GM19438 (cell line): ENCODE data around the gene DIPK1C.
"Not testable (repeated sequence)": the region's sequence is repeated elsewhere in the genome, so short reads cannot be mapped to it uniquely, and the experiment has no call there.

Experiments
- ATAC-seq: cut with Tn5 transposase; IDR thresholded peaks from one replicate; pipeline ENCODE4 v1.9.1; 2021; ENCODE audit warnings: low read depth; ENCODE audit not compliant: unreplicated experiment

Gene DIPK1C

GRCh38 chr18:74457043-74457724 is at the start of gene DIPK1C:
Gene DIPK1C (minus strand): TSS chr18:74457308. CDS start chr18:74457259, 49 bp downstream.
- no peak for ATAC-seq

DNA sequence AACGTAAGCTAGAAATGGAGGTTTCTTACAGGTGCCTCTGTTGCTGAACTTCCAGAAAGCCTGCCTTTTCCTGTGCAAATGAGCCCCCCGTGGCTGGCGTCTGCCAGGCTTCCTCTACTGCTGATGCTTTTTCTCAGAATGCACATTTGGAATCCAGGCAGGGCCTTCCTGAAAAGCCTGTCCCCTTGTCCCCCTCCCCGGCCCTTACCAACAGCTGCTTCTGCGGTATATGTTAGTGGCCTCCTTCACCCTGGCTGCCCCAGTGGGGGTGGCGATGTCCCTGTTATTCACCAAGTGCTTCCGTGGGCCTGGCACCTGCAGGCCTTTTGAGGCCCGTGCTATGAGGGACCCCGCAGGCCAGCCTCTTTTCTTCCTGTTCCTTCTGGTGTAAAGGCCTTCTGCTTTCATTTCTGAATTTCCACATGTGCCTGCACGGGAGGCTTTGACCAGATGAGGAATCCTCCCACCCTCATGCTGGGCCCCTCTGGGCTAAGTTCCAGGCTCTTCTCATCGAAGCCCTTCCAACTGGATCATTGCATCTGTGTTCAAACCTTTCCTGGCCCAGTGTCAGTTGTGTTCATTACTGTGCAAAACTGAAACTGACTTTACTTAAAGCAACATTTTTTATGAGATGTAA is 49.5 kb upstream of the DIPK1C start:
- no peak for ATAC-seq

DNA sequence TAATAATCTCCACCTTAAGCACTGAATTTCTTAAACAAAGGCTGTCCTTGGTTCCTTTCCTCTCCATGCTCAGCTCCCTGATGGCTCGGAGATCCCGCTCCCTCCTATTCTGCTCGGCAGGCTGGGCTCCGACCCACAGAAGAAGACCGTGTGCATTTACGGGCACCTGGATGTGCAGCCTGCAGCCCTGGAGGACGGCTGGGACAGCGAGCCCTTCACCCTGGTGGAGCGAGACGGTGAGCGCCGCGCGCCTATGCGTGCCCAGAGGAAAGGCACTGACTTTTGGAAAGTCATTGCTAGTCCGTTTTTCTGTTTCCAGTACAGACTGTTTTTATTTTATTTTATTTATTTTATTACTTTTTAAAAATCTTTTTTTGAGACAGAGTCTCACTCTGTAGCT is 48.7 kb upstream of the DIPK1C start:
- no peak for ATAC-seq

DNA sequence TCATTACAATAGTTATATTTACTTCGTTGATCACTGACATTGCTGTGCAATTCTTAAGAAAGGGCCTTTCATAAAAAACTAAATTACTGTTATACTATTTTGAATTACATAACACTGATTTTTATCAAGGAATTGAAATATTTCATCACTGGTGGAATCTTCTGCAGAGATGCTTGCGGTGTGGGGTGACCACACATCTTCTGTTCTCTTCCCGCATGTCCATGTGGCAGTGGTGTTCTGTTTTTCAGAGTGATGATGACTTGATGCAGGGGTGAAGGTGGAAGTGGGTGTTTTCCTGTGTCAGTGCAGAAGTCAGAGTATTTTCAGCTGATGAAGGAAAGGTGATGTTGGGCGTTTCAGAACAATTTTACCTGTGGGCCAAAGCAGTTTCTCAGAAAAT is 46.0 kb upstream of the DIPK1C start:
- ATAC-seq: no peak

GRCh38 chr18:74501386-74501785 is 44.3 kb upstream of the DIPK1C start:
- ATAC-seq: no peak

DNA sequence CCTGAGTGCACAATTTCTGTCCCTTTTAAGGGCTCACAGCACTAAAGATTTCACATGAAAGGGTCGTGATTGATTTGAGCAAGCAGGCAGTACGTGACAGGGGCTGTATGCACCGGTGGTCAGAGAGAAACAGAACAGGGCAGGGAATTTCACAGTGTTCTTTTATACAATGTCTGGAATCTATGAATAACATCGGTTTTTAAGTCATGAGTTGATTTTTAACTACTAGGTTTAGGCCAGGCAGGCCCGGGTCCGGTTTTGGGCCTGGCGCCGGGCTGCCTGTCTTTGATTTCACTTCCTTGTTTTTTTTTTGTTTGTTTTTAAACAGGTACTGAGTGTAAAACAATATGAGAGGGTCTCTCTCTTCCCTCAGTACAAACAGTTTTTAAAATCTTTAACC is 43.7 kb upstream of the DIPK1C start:
- ATAC-seq: not testable (repeated sequence)

GRCh38 chr18:74500372-74500771 is 43.3 kb upstream of the DIPK1C start:
- ATAC-seq: no peak

- peak; percentile 42 for ATAC-seq
Measured at GRCh38 chr18:74499633-74500032, 42.5 kb upstream of the DIPK1C start.

- ATAC-seq: peak; percentile 31
Measured at GRCh38 chr18:74498712-74499627, 41.9 kb upstream of the DIPK1C start.

GRCh38 chr18:74497778-74498177 is 40.7 kb upstream of the DIPK1C start:
- ATAC-seq: no peak

DNA sequence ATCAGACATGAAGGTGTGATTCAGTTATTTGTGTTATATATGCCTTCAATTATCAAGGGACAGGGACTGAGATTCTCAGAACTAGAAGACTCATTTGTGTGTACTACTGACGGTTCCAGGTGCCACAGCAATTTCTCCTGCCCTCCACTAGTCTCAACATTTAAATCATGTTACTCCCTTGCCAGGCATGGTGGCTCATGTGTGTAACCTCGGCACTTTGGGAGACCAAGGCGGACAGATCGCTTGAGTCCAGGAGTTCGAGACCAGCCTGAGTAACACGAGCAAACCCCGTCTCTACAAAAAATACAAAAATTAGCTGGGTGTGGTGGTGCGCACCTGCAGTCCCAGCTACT is 40.2 kb upstream of the DIPK1C start:
- ATAC-seq: no peak

DNA sequence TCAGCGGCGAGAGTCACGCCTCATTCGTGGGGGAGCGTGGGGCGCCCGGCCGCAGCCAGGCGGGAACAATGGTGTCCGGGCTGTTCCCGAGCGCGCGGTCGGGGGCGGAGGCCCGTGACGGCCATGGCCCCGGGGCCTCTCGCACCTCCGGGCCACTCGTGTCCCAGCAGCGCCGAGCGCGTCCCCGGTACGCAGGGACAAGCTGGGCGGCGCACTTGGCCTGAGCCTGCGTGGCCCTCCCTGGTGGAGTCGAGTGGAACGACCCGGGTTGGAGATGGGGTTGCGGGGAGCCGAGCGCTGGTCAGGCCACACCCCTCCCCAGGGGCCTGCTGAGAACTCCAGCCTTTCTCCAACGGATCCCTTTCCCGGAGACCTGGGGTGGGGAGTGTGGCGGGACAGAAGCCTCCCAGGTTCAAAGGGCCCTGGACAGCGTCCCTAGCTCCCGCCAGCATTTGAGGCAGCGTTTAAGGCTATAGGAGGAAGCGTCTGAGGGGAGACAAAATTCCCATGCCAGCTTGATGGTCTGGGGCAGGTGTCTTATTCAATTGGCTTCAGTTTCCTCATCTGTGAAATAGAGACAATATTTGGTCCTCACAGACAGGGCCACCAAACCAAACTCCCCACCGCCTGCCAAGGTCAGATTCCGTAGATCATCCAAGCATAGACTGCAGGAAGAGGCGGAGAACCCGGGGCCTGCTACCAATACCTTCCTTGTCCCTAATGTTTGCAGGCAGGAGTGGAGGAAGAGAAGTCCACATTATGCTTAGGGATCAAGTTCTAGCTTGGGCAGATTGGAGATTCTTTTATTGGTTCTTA is 39.6 kb upstream of the DIPK1C start:
- peak; percentile 28 for ATAC-seq

GRCh38 chr18:74495581-74496507 is 38.7 kb upstream of the DIPK1C start, which contains the start of gene CNDP2:
Gene CNDP2 (plus strand): TSS chr18:74496363. CDS start chr18:74499974, 3,611 bp downstream.
- peak; percentile 59 for ATAC-seq

DNA sequence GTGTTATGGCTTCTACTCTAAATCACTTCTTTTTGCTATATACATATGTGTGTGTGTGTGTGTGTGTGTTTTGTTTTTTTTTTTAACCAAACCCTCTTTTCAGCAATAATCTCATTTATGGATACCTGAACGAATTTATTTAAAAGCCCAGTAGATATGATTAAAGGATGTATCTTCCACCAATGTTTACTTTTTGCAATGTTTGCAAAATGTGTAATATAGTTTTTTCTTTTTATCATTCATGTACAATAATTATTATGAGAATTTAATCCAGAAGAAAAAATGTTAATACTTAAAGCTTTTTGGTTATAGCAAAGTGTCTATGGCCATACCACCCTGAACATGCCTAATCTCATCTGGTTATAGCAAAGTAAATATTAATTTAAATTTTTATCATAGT is 37.4 kb upstream of the DIPK1C start:
- ATAC-seq: no peak

DNA sequence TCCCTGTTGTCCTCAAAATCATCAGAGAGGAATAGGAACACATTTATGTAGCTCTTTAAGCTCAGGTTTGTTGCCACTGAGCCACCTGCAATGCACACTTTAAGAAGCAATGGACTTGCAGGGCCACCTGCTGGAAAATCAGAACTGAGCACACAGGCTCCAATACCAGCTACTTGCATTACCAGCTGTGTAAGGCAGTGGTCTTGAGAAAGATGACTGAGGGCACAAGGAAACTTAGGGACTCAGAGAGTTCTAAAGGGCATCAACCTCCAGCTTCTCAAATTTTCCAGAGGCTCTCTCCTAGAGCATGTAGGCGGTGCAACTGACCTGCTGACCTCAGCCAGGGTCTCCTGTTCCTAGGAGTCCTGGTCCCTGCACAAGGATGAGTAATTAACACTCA is 36.6 kb upstream of the DIPK1C start:
- no peak for ATAC-seq

DNA sequence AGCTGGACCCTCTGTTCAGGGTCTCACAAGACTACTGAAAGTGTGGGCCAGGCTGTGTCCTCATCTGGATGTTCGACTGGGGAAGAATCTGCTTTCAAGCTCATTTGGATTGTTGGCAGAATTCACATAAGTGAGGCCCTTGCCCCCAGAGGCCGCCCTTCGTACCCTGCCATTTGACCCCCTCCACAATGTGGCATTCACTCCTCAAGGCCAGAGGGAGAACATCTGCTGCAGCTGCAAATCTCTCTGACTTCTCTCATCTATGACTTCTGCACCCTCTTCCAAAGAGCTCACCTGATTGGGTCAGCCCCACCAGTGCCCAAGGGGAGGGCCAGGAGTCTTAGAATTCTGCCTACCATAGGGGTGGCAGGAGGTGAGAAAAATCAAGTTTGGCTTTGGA is 35.2 kb upstream of the DIPK1C start:
- no peak for ATAC-seq

DNA sequence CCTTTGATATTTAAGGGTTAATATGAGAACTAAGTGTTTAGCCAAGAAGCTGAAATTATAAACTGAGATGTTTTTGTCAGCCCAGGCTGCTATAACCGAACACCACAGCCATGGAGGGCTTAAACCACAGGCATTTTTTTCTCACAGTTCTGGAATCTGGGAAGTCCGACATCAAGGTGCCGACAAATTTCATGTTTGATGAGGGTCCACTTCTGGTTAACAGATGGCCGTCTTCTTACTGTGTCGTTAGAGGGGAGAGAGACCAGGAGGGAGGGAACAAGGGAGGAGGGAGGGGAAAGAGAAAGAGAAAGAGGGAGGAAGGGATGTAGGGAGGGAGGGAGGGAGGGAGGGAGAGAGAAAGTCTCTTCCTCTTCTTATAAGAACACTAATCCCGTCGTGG is 32.6 kb upstream of the DIPK1C start:
- no peak for ATAC-seq

GRCh38 chr18:74488864-74489263 is 31.8 kb upstream of the DIPK1C start:
- no peak for ATAC-seq

DNA sequence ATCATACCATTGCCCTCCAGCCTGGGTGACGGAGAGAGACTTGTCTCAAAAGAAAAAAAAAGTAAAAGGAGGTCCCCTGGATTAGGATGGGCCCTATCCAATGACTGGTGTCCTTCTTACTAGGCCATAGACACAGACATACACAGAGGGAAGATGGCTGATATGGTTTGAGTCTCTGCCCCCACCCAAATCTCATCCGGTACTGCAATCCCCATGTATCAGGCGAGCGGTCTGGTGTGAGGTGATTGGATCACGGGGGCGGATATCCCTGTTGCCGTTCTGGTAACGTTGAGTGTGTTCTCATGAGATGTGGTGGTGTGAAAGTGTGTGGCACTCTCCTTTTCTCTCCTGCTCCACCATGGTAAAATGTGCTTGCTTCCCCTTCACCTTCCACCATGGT is 31.2 kb upstream of the DIPK1C start:
- ATAC-seq: no peak
